ENCODE results near the gene INPP4A. TPM values are rescaled to one million over a fixed set of nuclear protein-coding genes. Genes with fewer than 3 reads are reported as not detected.

INPP4A gene
- total RNA-seq, 1 experiment from 2014 or later, result 23.4 TPM

DNA sequence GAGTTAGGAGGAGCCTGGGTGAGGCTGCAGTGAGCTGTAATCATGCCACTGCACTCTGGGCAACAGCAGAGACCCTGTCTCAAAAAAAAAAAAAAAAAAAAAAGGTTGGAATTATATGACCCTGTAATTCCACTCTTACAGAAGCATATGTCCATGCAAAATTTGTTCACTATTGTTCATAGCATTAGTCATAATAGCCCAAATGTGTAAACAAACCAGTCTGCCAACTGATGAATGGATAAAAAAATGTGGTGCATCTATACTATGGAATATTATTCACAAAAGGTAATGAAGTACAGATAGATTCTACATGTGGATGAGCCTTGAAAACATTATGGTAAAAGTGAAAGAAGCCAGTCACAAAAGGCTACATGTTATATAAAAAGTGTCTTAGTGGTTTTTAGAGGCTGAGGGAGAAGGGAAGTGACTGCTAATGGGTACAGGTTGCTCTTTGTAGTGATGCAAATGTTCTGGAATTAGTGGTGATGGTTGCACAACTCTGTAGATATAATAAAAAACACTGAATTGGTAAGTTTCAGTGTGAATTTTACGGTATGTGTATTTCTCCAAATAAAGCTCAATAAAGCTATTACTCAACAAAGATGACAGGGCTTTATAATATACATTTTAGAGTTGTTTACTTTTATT lies 154.2 kb downstream of the INPP4A start:
- ChIA-PET POLR2A (ENCODE audit: unreplicated experiment) (interaction anchor here (0.7 kb wide), 1 partner anchor 10 kb away, joined by 3 read pairs; no protein-coding TSS in a partner anchor), CTCF (no interaction called here)
- no peaks in the 10 kb centered on the region for H3K9me2 ChIP-seq (replicated peaks; ENCODE audit: low read length)
- no peaks in the 10 kb centered on the region for H3K27me3 ChIP-seq (ENCODE audit: low read length)
- intact Hi-C loops (cut with micrococcal nuclease), result no loop called here
- peak overlapping the region; percentile 78 for H3K27ac ChIP-seq (ENCODE audit: low read length)
- peaks cover 26% of the 10 kb centered on the region for H3K36me3 ChIP-seq (ENCODE audit: low read depth, low read length)
- TF ChIP-seq, protein P1, sequence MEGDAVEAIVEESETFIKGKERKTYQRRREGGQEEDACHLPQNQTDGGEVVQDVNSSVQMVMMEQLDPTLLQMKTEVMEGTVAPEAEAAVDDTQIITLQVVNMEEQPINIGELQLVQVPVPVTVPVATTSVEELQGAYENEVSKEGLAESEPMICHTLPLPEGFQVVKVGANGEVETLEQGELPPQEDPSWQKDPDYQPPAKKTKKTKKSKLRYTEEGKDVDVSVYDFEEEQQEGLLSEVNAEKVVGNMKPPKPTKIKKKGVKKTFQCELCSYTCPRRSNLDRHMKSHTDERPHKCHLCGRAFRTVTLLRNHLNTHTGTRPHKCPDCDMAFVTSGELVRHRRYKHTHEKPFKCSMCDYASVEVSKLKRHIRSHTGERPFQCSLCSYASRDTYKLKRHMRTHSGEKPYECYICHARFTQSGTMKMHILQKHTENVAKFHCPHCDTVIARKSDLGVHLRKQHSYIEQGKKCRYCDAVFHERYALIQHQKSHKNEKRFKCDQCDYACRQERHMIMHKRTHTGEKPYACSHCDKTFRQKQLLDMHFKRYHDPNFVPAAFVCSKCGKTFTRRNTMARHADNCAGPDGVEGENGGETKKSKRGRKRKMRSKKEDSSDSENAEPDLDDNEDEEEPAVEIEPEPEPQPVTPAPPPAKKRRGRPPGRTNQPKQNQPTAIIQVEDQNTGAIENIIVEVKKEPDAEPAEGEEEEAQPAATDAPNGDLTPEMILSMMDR (conservative IDR thresholded peaks at IDR 0.05; ENCODE audit: low read depth, low read length), result no peak
- no peak for TF ChIP-seq EZH2phosphoT487 (IDR thresholded peaks at IDR 0.05; ENCODE audit: borderline replicate concordance, low read length)
- no peak for TF ChIP-seq EZH2 (IDR thresholded peaks at IDR 0.05; ENCODE audit: low read length, unreplicated experiment)
- H3F3A ChIP-seq (ENCODE audit: low read length, unreplicated experiment), result peaks cover 8% of the 10 kb centered on the region
- peak; percentile 89 for ATAC-seq
- DNase-seq, result peak; percentile 89
- H2AFZ ChIP-seq (ENCODE audit: low read length), result no peak overlapping the region
- H3K9me3 ChIP-seq (ENCODE audit: low read length), result no peaks in the 10 kb centered on the region
- H3K4me2 ChIP-seq (ENCODE audit: low read length), result peak overlapping the region; percentile 42
- H3K4me3 ChIP-seq (ENCODE audit: low read length), result no peak overlapping the region
- H3K79me2 ChIP-seq (ENCODE audit: low read length), result peaks cover 4% of the 10 kb centered on the region; the same call in 1 of the 2 replicates
- peaks cover 23% of the 10 kb centered on the region for H3K4me1 ChIP-seq (ENCODE audit: insufficient read depth, low read length)
- BruUV-seq (replicated peaks), result no TSS peak
- H3K9ac ChIP-seq (ENCODE audit: low read length), result no peak overlapping the region
- H4K20me1 ChIP-seq (ENCODE audit: low read length), result 0 out of 2 replicates have a peak, but pooled peaks cover 4% of the 10 kb centered on the region

DNA sequence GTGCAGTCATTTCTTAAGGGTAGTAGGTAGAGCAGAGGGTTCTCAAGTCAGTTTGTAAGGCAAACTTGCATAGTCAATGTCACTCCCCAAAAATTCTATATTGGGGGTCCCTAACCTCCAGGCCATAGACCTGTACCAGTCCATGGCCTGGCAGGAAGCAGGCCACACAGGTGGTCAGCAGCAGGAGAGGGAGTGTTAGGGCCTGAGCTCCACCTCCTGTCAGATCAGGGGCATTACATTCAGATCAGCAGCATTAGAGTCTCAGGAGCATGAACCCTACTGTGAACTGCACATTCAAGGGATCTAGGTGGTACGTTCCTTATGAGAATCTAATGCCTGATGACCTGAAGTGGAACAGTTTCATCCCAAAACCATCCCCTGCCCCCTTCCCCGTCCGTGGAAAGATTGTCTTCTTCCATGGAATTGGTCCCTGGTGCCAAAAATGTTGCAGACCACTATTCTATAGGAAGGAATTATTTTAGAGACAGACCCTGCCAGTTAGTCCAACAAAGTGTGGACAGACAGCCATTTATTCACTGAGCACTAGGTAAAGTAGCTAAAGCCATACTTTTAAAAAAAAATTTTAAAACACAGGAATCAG lies 157.0 kb downstream of the INPP4A start:
- Histone ChIP-seq H3K27ac (ENCODE audit: low read length) (no peak overlapping the region), H3K9ac (ENCODE audit: low read length) (no peak overlapping the region), H3K4me2 (ENCODE audit: low read length) (no peak overlapping the region), H3K4me1 (ENCODE audit: insufficient read depth, low read length) (peaks cover 30% of the 10 kb centered on the region), H3K27me3 (ENCODE audit: low read length) (no peaks in the 10 kb centered on the region), H2AFZ (ENCODE audit: low read length) (no peak overlapping the region), H3F3A (ENCODE audit: low read length, unreplicated experiment) (peaks cover 8% of the 10 kb centered on the region), H3K4me3 (ENCODE audit: low read length) (no peak overlapping the region), H4K20me1 (ENCODE audit: low read length) (0 out of 2 replicates have a peak, but pooled peaks cover 4% of the 10 kb centered on the region), H3K79me2 (ENCODE audit: low read length) (peaks cover 27% of the 10 kb centered on the region), H3K36me3 (ENCODE audit: low read depth, low read length) (peaks cover 26% of the 10 kb centered on the region), H3K9me2 (replicated peaks; ENCODE audit: low read length) (no peaks in the 10 kb centered on the region), H3K9me3 (ENCODE audit: low read length) (no peaks in the 10 kb centered on the region)
- CTCF ChIA-PET, result no interaction called here
- POLR2A ChIA-PET (ENCODE audit: unreplicated experiment), result no interaction called here
- TF ChIP-seq, protein P1 (conservative IDR thresholded peaks at IDR 0.05; ENCODE audit: low read depth, low read length), result peak; percentile 86
- no peak for TF ChIP-seq EZH2 (IDR thresholded peaks at IDR 0.05; ENCODE audit: low read length, unreplicated experiment)
- ATAC-seq, result peak; percentile 85
- BruUV-seq (replicated peaks), result no TSS peak
- DNase-seq, result peak; percentile 61
- intact Hi-C loops (cut with micrococcal nuclease), result loop anchor here (1.0 to 10.0 kb wide), 2 partner anchors 157 to 188 kb away; partner anchors contain the start of gene INPP4A

DNA sequence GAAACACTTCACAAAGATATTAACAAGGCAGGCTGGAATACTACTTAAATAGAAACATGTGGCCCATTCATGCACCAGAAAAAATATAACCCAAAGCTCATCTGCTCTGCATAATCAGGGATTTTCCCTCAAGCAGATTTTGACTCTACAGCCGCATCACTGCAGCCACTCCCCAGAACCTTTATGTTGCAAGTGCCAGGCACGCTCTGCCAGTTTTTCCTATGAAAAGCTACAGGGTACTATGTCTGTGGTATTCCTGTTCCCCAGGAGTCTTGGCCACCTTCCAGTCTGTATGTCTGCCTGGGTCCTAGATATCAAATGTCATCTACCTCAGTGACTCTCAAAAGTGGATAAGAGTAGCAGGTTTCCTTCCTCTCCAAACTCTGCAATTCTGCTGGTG lies 159.9 kb downstream of the INPP4A start:
- no peaks in the 10 kb centered on the region for H3K9me2 ChIP-seq (replicated peaks; ENCODE audit: low read length)
- no peaks in the 10 kb centered on the region for H3K27me3 ChIP-seq (ENCODE audit: low read length)
- no peak overlapping the region for H3K4me3 ChIP-seq (ENCODE audit: low read length)
- no peaks in the 10 kb centered on the region for H3K9me3 ChIP-seq (ENCODE audit: low read length)
- H3K36me3 ChIP-seq (ENCODE audit: low read depth, low read length), result peaks cover 20% of the 10 kb centered on the region
- peaks cover 54% of the 10 kb centered on the region for H3K79me2 ChIP-seq (ENCODE audit: low read length)
- intact Hi-C loops (cut with micrococcal nuclease), result loop anchor here (10.0 kb wide), 1 partner anchor 160 kb away; the partner anchor contains the start of gene INPP4A
- ChIA-PET POLR2A (ENCODE audit: unreplicated experiment) (no interaction called here), CTCF (no interaction called here)
- TF ChIP-seq EZH2phosphoT487 (IDR thresholded peaks at IDR 0.05; ENCODE audit: borderline replicate concordance, low read length), result no peak
- TF ChIP-seq, protein P1 (conservative IDR thresholded peaks at IDR 0.05; ENCODE audit: low read depth, low read length), result no peak
- TF ChIP-seq EZH2 (IDR thresholded peaks at IDR 0.05; ENCODE audit: low read length, unreplicated experiment), result no peak
- H3K4me1 ChIP-seq (ENCODE audit: insufficient read depth, low read length), result peaks cover 23% of the 10 kb centered on the region
- no peak overlapping the region for H3K9ac ChIP-seq (ENCODE audit: low read length)
- no peak overlapping the region for H2AFZ ChIP-seq (ENCODE audit: low read length)
- H3F3A ChIP-seq (ENCODE audit: low read length, unreplicated experiment), result peaks cover 6% of the 10 kb centered on the region
- BruUV-seq (replicated peaks), result no TSS peak
- no peak overlapping the region for H3K4me2 ChIP-seq (ENCODE audit: low read length)
- no peak overlapping the region for H3K27ac ChIP-seq (ENCODE audit: low read length)
- peak; percentile 40 for DNase-seq
- H4K20me1 ChIP-seq (ENCODE audit: low read length), result 0 out of 2 replicates have a peak, but pooled peaks cover 2% of the 10 kb centered on the region
- ATAC-seq, result no peak

Measured in PC-3 (cell line).